Heart right ventricle (tissue), 16 donors: ENCODE data around the gene DAZAP1. TPM values are rescaled to one million over a fixed set of nuclear protein-coding genes. Genes with fewer than 3 reads are reported as not detected.
A peak's percentile ranks its signal among the peaks of the same experiment; 100 is the strongest.

Source experiments
- ATAC-seq, 8 donors: fragments of 200-7000 bp; cut with Tn5 transposase; one replicate each; pipeline ENCODE4 v1.9.1; 2020; ENCODE audit warnings: mild to moderate bottlenecking in 8 of 8, moderate library complexity in 8 of 8, moderate number of reproducible peaks in 1 of 8
- DNase-seq, 2 donors: peaks; one replicate each; pipeline ENCODE4 v3.0.0-alpha.2; 2020
- H3K27ac ChIP-seq, 10 donors: fragments of 200-600 bp; sonication (generic) in 2 of 10; one replicate each; pipeline versions ENCODE4 v1.5.0 to v1.8.0; 2020 to 2022; ENCODE audit warnings: mild to moderate bottlenecking in 3 of 10
- H3K27me3 ChIP-seq, 7 donors: fragments of 200-600 bp; one replicate each; pipeline ENCODE4 v1.8.0; 2021 to 2022; ENCODE audit warnings: mild to moderate bottlenecking in 2 of 7
- H3K36me3 ChIP-seq, 9 donors: fragments of 200-600 bp; sonication (generic) in 1 of 9; one replicate each; pipeline versions ENCODE4 v1.5.0 to v1.8.0; 2020 to 2022; ENCODE audit warnings: mild to moderate bottlenecking in 2 of 9
- H3K4me1 ChIP-seq, 9 donors: fragments of 200-600 bp; sonication (generic) in 1 of 9; one replicate each; pipeline versions ENCODE4 v1.5.0 to v1.8.0; 2020 to 2022; ENCODE audit warnings: mild to moderate bottlenecking in 4 of 9
- H3K4me3 ChIP-seq, 10 donors: fragments of 200-600 bp; sonication (generic) in 2 of 10; one replicate each; pipeline versions ENCODE4 v1.5.0 to v1.8.0; 2020 to 2022; ENCODE audit warnings: mild to moderate bottlenecking in 7 of 10, moderate library complexity in 2 of 10
- H3K9me3 ChIP-seq, 11 donors: fragments of 200-600 bp in 10 of 11; sonication (generic) in 2 of 11; one replicate each; pipeline versions ENCODE4 v1.5.0 to v1.8.0; 2013 to 2022; ENCODE audit warnings: mild to moderate bottlenecking in 2 of 11, control low read depth in 1 of 11, moderate library complexity in 1 of 11
- CTCF ChIP-seq, 9 donors: fragments of 200-600 bp; sonication (generic) in 2 of 9; IDR thresholded peaks; one replicate each; pipeline versions ENCODE4 v1.5.0 to v1.8.0; 2021 to 2022; ENCODE audit warnings: antibody characterized with exemption in 9 of 9, mild to moderate bottlenecking in 5 of 9, moderate library complexity in 1 of 9
- WGBS, 2 donors: extraction: QIAGEN DNeasy Blood & Tissue Kit; methylation state at CpG; one replicate each; pipeline ENCODE4 v1.1.7; 2013; ENCODE audit warnings: inconsistent platforms in 1 of 2; 5-methylcytosine and 5-hydroxymethylcytosine counted together
- intact Hi-C, 10 donors: fragments of 100-400 bp; cut with DNase I; formaldehyde crosslinking; loops; one replicate each; pipeline versions ENCODE4 v1.11.1 to v1.14.2; 2022
- polyA plus RNA-seq, 2 donors: library from polyadenylated mRNA; stranded (reverse); fragments of 200-250 nt; gene quantifications; one replicate each; pipeline ENCODE4 v1.2.3, GENCODE V29; 2013
- total RNA-seq, 10 donors: library from RNA; stranded (reverse); fragmentation: NEBNext Ultra II Directional in 3 of 10; extraction: Animal tissue kit (Norgen Biotek cat#: 25700) in 3 of 10; gene quantifications; one replicate each; pipeline versions ENCODE4 v1.2.1 to v1.2.4, GENCODE V29; 2021 to 2023
- donor health status: Arrhythmogenic right ventricular cardiomyopathy.
- donor health status: ischemic (EF 13 %, LVEDD 7.1; RV severe dilation, severe dysfunction).
- donor health status: healthy with polysubstance abuse.
- donor health status: DM: no; HTN: yes; CAD: no.
- donor health status: DM: no; HTN: no; CAD: no.
- donor health status: ischemic (EF 25% LVEDD 6.9; RV normal size, moderate dysfunction).
- donor health status: ischemic (EF 25% LVEDD 5.7; RV mildly dilated, moderate dysfunction).
- donor health status: healthy.
- donor health status: DM: yes; HTN: yes; CAD: no.
- donor health status: Ischemic cardiomyopathy.
- donor health status: ischemic (EF 35%, LVEDD 5.7; RV mildly dilated, moderate dysfunction).
- donor health status: nonischemic (EF 11% LVEDD 7.7; RV severe dilation, severe dysfunction).
- donor health status: DM: yes; HTN: yes; CAD: no.
- donor health status: PGD.
- donor health status: ischemic (EF 29% LVEDD 5.4; RV normal size, mild dysfunction).
- donor health status: nonischemic (EF 23%, LVEDD 6.1; RV moderate dilation, normal function).

Gene DAZAP1
- total and polyA plus RNA-seq, 12 donors: 56.7 to 111 (median 79.5) TPM

DNA sequence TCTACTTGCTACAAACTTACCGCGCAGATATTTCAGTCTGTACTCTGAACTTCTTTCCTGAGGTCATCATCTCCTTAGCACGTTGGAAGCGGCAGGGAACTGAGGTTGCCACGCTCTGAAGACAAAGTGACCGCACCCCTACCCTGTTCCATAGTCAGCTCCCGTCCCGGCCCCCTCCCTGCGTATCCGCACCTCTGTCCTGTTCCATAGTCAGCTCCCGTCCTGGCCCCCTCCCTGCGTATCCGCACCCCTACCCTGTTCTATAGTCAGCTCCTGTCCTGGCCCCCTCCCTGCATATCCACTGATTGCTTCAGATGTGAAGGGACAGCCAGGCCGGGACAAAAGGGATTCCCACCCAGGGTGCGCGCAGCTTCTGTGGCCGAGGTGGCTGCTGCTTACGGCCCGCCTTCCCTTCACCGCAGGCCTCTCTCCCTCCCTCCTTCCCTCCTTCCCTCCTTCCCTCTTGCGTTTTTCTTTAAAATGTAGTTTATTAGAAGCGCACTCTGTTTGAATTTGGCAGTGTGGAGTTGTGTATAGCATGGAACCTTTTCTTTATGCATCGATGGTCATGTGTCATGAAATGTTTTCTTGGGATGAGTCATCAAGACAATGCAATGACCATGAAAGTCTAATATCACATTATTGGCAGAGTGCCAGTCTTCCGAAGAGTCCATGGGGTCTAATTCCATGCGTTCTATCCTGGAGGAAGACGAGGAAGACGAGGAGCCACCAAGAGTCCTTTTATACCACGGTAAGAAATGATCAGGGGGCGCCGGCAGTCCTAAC is 45.6 kb upstream of the DAZAP1 start:
- ATAC-seq (peak in 4 of 8 donors; percentile 12 to 40 (median 20)), DNase-seq (no peak)
- Histone ChIP-seq H3K36me3 (peaks cover 0 to 99% (median 36%) of the 10 kb centered on the region in 9 donors), H3K27me3 (no peaks in the 10 kb centered on the region), H3K4me3 (peak overlapping the region in 8 of 10 donors; percentile 4 to 40 (median 36)), H3K27ac (peak overlapping the region; percentile 20 to 81 (median 59)), H3K9me3 (no peaks in the 10 kb centered on the region), H3K4me1 (peaks cover 11 to 37% (median 25%) of the 10 kb centered on the region in 9 donors)
- WGBS, 2 donors: 69 to 75% methylated on average over 30 of the region's 30 CpGs
- no peak for TF ChIP-seq CTCF (IDR thresholded peaks at IDR 0.05)
- intact Hi-C loops: loop anchor here in 3 of 10 donors (5.0 to 10.0 kb wide), 2 partner anchors 74 to 77 kb away; partner anchors contain the start of gene EFNA2 (in 3 of the 3)

DNA sequence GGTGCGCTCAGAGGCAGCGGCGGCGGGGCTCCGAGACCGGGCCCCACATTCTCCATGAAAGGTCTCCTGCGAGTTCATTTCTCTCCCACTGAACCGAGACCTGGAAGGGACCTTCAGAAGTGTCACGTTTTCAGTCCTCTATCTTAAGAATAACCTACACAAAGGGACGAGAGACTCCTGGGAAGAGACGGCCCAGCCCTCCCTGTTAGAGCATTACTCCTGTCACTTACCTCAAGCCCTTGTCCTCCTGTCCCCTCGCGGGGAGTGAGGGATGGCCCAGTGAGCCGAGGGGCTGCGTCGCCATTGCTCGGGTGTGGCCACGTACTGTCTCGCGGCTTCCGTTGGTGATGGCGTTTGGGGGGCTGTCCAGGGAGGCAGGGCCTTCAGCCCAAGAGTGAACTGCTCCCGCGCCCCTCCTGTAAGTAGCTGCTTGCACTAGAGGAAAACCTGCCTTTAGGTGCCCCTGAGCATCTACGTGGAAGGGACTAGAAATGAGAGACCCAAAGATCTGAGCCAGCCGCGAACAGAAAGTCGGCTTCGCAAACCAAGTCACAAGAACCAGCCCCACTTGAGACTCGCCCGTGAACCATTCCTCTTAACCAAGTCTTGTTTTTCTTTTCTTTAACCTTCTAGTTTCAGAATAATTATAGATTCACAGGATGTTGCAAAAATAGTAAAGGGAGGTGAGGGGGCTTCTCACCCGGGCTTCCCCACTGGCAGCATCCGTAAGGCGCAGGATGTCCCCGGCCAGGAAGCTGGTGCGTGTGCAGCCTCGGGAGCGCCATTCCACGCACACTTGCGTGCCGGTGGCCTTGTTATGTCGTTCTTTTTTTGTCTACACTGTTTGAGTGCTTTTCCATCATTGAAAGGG is 44.8 kb upstream of the DAZAP1 start:
- H3K9me3 ChIP-seq: no peaks in the 10 kb centered on the region
- DNase-seq (no peak), ATAC-seq (no peak)
- H3K4me1 ChIP-seq: peaks cover 11 to 41% (median 25%) of the 10 kb centered on the region in 9 donors
- peaks cover 0 to 99% (median 39%) of the 10 kb centered on the region in 9 donors for H3K36me3 ChIP-seq
- no peak for TF ChIP-seq CTCF (IDR thresholded peaks at IDR 0.05)
- peak overlapping the region in 1 of 10 donors; percentile 40 for H3K4me3 ChIP-seq
- 89 to 90% methylated on average over 42 of the region's 42 CpGs for WGBS, 2 donors
- intact Hi-C loops: loop anchor here in 3 of 10 donors (5.0 to 10.0 kb wide), 2 partner anchors 75 to 78 kb away; partner anchors contain the start of gene EFNA2 (in 3 of the 3)
- H3K27ac ChIP-seq: peak overlapping the region in 6 of 10 donors; percentile 36 to 81 (median 59)
- H3K27me3 ChIP-seq: no peaks in the 10 kb centered on the region

DNA sequence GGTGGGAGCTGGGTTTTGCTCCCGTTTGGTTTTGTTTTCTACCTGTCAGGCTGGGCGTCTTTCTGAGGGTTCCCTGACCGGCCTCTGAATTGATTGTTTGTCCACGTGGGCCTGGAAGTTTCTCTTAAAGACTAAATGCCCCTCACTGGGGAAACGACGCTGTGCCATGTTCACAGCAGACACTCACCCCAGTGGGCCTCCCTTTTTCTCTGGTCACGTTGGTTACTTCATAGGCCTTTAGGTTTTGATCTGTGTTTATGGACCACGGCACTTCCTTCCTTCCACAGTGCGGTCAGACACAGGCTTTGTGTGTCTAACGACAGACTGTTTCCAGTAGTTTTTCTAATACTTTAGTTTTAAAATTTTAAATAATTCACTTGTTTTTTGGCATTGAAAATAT is 43.8 kb upstream of the DAZAP1 start:
- no peaks in the 10 kb centered on the region for H3K9me3 ChIP-seq

More for the DNA sequence above, 43.8 kb upstream of the DAZAP1 start:
- Histone ChIP-seq H3K27me3 (no peaks in the 10 kb centered on the region), H3K27ac (peak overlapping the region in 1 of 10 donors; percentile 56), H3K4me3 (no peak overlapping the region), H3K36me3 (peaks cover 0 to 99% (median 36%) of the 10 kb centered on the region in 9 donors), H3K4me1 (peaks cover 11 to 47% (median 25%) of the 10 kb centered on the region in 9 donors)
- DNase-seq (no peak), ATAC-seq (no peak)
- intact Hi-C loops: loop anchor here in 3 of 10 donors (5.0 to 10.0 kb wide), 2 partner anchors 76 to 79 kb away; partner anchors contain the start of gene EFNA2 (in 3 of the 3)
- WGBS, 2 donors: 86 to 87% methylated on average over 10 of the region's 10 CpGs
- no peak for TF ChIP-seq CTCF (IDR thresholded peaks at IDR 0.05)
